Stomach (tissue), 9 donors: ENCODE measurements around the gene MYOZ2. TPM values are rescaled to one million over a fixed set of nuclear protein-coding genes. Genes with fewer than 3 reads are reported as not detected.

ENCODE experiments used
- DNase-seq, 2 donors: peaks; one replicate each; pipeline versions ENCODE4 v3.0.0 to v3.0.0-alpha.2; 2013 to 2019
- H3K27ac ChIP-seq, 5 donors: fragments of 200-600 bp in 4 of 5; sonication (generic) in 4 of 5; one replicate each; pipeline ENCODE4 v1.5.1; 2013 to 2019; ENCODE audit warnings: mild to moderate bottlenecking in 1 of 5, moderate library complexity in 1 of 5
- H3K27me3 ChIP-seq, 3 donors: fragments of 200-600 bp; sonication (generic); one replicate each; pipeline ENCODE4 v1.5.1; 2017 to 2019; ENCODE audit warnings: mixed run types in 1 of 3
- H3K36me3 ChIP-seq, 4 donors: fragments of 200-600 bp; sonication (generic); 1 replicate in 3 of 4; 2 replicates in 1 of 4; pipeline ENCODE4 v1.5.1; 2016 to 2019
- H3K4me1 ChIP-seq, 4 donors: fragments of 200-600 bp; sonication (generic); one replicate each; pipeline ENCODE4 v1.5.1; 2016 to 2019
- H3K4me3 ChIP-seq, 4 donors: fragments of 200-600 bp; sonication (generic) in 3 of 4; one replicate each; pipeline ENCODE4 v1.5.1; 2016 to 2019; ENCODE audit warnings: mild to moderate bottlenecking in 1 of 4
- H3K9me3 ChIP-seq, 4 donors: fragments of 200-600 bp; sonication (generic); one replicate each; pipeline ENCODE4 v1.5.1; 2016 to 2019
- CTCF ChIP-seq, 7 experiments: fragments of 450-650 bp in 4 of 7; fragments of 200-600 bp in 3 of 7; sonication (generic) in 3 of 7; IDR thresholded peaks; one replicate each; pipeline ENCODE4 v1.5.1; 2016 to 2019; ENCODE audit warnings: antibody characterized with exemption in 7 of 7, control low read depth in 2 of 7, mild to moderate bottlenecking in 1 of 7
- EP300 ChIP-seq: sonication (generic); formaldehyde crosslinking; IDR thresholded peaks from one replicate; pipeline ENCODE4 v1.6.1; 2017; ENCODE audit warnings: antibody characterized with exemption
- POLR2A ChIP-seq, 4 donors: fragments of 450-650 bp; IDR thresholded peaks; one replicate each; pipeline ENCODE4 v1.6.1; 2016; ENCODE audit warnings: antibody characterized with exemption in 4 of 4, control low read depth in 2 of 4, mild to moderate bottlenecking in 1 of 4, moderate library complexity in 1 of 4
- POLR2AphosphoS5 ChIP-seq, 3 donors: sonication (generic); formaldehyde crosslinking; IDR thresholded peaks; one replicate each; pipeline ENCODE4 v1.6.1; 2016; ENCODE audit warnings: antibody characterized with exemption in 3 of 3
- WGBS, 5 donors: extraction: QIAGEN DNeasy Blood & Tissue Kit in 3 of 5; methylation state at CpG; one replicate each; pipeline versions ENCODE4 v1.1.5 to v1.1.7; 2013 to 2018; 5-methylcytosine and 5-hydroxymethylcytosine counted together
- intact Hi-C: fragments of 100-400 bp; cut with DNase I; formaldehyde crosslinking; loops from one replicate; pipeline ENCODE4 v1.15.1; 2023; ENCODE audit warnings: low total_unique reads
- polyA plus RNA-seq, 3 donors: library from polyadenylated mRNA; stranded (reverse); fragments of 200-250 nt; gene quantifications; one replicate each; pipeline ENCODE4 v1.2.3, GENCODE V29; 2013
- total RNA-seq, 5 donors: library from RNA; depleted of rRNA; stranded (reverse); fragments of >200 nt; gene quantifications; one replicate each; pipeline versions ENCODE4 v1.1.0 to v1.2.3, GENCODE V29; 2014 to 2016
- donor health status: healthy with polysubstance abuse.
- donor health status: Bipolar disorder and iron deficiency.
- donor health status: healthy.

Gene MYOZ2
- total and polyA plus RNA-seq, 8 donors: 0.31 to 1.4 (median 0.59) TPM; not detected in 2

GRCh38 chr4:119205690-119206089 is 70.1 kb downstream of the MYOZ2 start:
- H3K9me3 ChIP-seq: no peaks in the 10 kb centered on the region
- H3K4me3 ChIP-seq: no peak overlapping the region
- TF ChIP-seq CTCF (IDR thresholded peaks at IDR 0.05): no peak
- TF ChIP-seq EP300: no peak
- no peak for TF ChIP-seq POLR2AphosphoS5 (IDR thresholded peaks at IDR 0.05)
- TF ChIP-seq POLR2A (IDR thresholded peaks at IDR 0.05): no peak
- H3K27me3 ChIP-seq: no peaks in the 10 kb centered on the region
- DNase-seq: no peak
- H3K27ac ChIP-seq: no peak overlapping the region
- H3K4me1 ChIP-seq: peaks cover 0 to 26% (median 8%) of the 10 kb centered on the region in 4 donors
- intact Hi-C loops: no loop called here
- H3K36me3 ChIP-seq: no peaks in the 10 kb centered on the region

- Histone ChIP-seq H3K36me3 (no peaks in the 10 kb centered on the region), H3K4me1 (peaks cover 0 to 29% (median 9%) of the 10 kb centered on the region in 4 donors), H3K9me3 (no peaks in the 10 kb centered on the region), H3K4me3 (no peak overlapping the region), H3K27me3 (no peaks in the 10 kb centered on the region), H3K27ac (no peak overlapping the region)
- intact Hi-C loops: no loop called here
- no peak for DNase-seq
- WGBS, 5 donors: 30 to 59% (median 41%) methylated on average over 1 of the region's 1 CpG
- no peak for TF ChIP-seq CTCF (IDR thresholded peaks at IDR 0.05)
Measured at GRCh38 chr4:119206178-119206577, 70.5 kb downstream of the MYOZ2 start.

- Histone ChIP-seq H3K4me3 (no peak overlapping the region), H3K36me3 (no peaks in the 10 kb centered on the region), H3K27ac (no peak overlapping the region), H3K9me3 (no peaks in the 10 kb centered on the region), H3K27me3 (no peaks in the 10 kb centered on the region), H3K4me1 (peaks cover 0 to 33% (median 11%) of the 10 kb centered on the region in 4 donors)
- TF ChIP-seq POLR2A (IDR thresholded peaks at IDR 0.05) (no peak), EP300 (no peak), POLR2AphosphoS5 (IDR thresholded peaks at IDR 0.05) (no peak), CTCF (IDR thresholded peaks at IDR 0.05) (no peak)
- DNase-seq: no peak
- intact Hi-C loops: no loop called here
- WGBS, 5 donors: 3 to 19% (median 7%) methylated on average over 1 of the region's 1 CpG
Measured at GRCh38 chr4:119207051-119207450, 71.4 kb downstream of the MYOZ2 start.

GRCh38 chr4:119209077-119209476 is 73.4 kb downstream of the MYOZ2 start:
- Histone ChIP-seq H3K9me3 (no peaks in the 10 kb centered on the region), H3K4me1 (peaks cover 0 to 37% (median 12%) of the 10 kb centered on the region in 4 donors), H3K27ac (peak overlapping the region in 1 of 5 donors; percentile 38), H3K4me3 (no peak overlapping the region), H3K27me3 (no peaks in the 10 kb centered on the region), H3K36me3 (no peaks in the 10 kb centered on the region)
- intact Hi-C loops: no loop called here
- no peak for DNase-seq
- TF ChIP-seq EP300: no peak
- no peak for TF ChIP-seq CTCF (IDR thresholded peaks at IDR 0.05)
- no peak for TF ChIP-seq POLR2A (IDR thresholded peaks at IDR 0.05)
- peak in 1 of 3 donors; percentile 11 for TF ChIP-seq POLR2AphosphoS5 (IDR thresholded peaks at IDR 0.05)
